HG02763 (cell line): ENCODE data around the gene KIAA1671.

Source experiments
- ATAC-seq: cut with Tn5 transposase; IDR thresholded peaks from one replicate; pipeline ENCODE4 v1.9.1; 2021; ENCODE audit warnings: mild to moderate bottlenecking, moderate library complexity; ENCODE audit not compliant: unreplicated experiment

The KIAA1671 gene

DNA sequence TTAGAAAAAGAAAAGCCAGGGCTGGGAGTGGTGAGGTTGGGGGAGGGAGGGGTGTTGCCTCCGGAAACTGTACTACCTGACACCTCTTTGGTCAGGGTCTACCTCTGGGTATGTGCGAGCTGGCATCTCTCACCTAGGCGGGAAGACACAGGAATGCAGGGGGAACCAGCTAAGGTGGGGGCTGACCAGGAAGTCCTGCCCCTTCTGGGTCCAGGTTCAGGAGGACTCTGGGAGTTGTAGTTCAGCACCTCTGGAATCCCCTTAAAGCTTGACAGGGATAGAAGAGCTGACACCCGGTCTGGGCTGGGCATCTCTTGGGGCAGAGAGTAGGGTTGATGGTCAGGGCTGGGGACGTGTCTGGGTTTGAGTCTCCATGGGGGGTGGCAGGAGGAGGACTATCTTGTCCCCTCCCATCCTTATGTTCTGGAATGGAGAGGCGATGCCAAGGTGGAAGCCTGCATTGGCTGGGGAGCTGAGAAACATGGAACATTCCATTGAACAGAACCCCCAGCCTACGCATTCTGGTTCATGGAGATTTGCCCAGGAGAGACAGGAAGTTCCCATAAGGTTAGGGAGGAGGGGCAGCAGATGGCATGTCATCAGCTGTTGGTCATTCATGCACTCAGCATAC, 2.1 kb upstream of the KIAA1671 start:
- ATAC-seq: no peak

DNA sequence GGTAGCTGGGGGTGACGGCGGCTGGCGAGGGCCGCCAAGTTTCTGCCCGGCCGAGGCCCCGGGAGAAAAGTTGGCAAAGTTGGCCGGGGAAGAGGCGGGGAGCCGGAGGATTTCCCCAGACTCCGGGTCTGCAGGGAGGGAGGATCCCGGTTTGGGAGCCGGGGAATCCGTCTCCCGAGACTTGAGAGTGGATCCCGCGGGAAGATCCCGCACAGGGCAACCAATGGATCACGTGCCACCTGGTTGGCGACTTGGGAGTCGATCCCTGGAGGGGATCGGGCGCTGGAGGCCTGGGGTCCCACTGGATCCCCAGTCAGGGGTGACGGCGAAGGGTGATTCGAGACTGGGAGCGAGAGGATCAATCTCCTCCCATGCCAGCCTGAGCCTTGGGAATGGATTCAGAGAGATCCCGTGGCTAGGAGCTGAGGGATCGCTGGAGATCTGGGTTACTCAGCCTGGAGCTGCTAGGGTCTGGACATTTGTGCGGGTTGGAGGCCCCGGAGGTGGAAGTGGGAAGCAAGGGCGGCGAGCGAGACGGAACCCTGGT, 394 bp downstream of the KIAA1671 start:
- no peak for ATAC-seq

DNA sequence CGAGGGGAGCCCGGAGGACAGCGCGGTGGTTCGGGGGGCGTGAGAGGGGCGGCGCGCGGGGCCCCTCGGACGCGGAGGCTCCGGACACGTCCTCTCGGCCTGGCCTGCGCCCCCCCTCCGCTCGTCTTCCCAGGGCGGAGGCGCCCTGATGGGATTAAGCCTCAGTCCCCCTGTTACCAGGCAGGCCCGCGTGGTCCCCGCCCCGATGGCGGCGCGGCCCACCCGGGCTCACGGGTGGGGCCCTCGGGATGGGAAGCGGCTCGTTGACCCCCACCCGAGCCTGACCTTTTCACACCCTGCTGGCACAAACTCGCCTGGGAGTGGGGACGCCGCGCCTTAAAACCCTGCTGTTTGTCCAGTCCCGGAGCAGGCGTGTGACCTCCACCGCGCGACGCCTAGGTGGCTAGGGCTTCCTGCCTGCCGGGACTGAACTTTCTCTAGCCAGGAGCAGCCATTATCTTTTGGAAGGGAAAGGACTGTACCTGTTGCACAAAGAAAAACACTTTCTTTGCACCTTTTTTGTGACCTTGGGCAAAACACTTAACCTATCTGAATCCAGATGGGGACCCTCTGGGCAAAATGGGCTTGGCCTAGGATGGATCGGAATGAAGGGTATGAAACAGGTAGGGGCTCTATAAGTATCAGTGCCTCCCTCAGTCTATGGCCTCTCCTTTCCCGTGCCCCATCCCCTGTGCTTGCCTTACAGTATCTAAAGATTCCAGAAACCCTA, 1.0 kb downstream of the KIAA1671 start:
- ATAC-seq: no peak

DNA sequence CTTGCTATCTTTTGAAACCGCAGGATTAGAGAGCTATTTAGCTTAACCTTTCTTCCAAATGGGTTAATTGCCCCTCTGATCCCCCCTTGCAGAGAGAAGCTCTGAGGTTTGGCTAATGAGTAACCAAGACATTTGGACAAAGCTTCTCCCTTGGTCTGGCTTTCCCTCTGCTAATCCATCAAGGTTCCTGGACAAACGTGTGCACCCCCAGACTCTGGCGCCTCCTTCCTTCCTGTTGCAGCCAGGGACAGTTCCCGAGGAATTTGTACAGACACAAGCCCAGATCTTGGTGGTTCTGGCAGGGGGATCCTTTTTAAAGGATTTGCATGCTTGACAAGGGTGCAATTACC, 1.6 kb downstream of the KIAA1671 start:
- no peak for ATAC-seq

DNA sequence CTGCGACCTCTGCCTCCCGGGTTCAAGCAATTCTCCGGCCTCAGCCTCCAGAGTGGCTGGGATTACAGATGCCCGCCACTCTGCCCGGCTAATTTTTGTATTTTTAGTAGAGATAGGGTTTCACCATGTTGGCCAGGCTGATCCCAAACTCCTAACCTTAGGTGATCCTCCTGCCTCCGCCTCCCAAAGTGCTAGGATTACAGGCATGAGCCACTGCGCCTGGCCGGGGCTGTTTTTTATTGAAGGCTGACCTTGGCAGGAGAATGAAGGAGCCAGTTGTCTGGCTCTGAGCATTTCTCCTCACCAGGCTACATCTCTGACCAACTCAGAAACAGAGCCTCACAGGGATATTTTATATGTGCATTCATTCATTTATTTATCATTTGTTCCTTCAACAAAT, 2.3 kb downstream of the KIAA1671 start:
- no peak for ATAC-seq

DNA sequence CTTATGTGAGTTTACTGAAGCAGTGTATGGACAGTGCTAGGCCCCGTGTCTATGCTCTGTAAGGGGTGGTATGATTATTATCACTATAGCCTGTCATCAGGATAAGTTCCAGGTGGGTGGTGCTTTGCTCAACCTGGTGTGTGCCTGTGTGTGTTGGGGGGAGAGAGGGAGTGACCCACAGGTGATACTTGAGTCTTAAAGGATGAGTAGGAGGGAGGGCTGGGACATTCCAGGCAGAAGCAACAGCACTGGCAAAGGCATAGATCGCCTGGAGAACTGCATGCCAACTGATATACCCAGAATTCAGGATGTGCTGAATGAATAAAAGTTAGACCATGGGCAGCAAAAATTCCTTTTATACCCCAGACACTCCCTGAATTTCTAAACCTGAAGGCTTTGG, 4.5 kb downstream of the KIAA1671 start:
- no peak for ATAC-seq

DNA sequence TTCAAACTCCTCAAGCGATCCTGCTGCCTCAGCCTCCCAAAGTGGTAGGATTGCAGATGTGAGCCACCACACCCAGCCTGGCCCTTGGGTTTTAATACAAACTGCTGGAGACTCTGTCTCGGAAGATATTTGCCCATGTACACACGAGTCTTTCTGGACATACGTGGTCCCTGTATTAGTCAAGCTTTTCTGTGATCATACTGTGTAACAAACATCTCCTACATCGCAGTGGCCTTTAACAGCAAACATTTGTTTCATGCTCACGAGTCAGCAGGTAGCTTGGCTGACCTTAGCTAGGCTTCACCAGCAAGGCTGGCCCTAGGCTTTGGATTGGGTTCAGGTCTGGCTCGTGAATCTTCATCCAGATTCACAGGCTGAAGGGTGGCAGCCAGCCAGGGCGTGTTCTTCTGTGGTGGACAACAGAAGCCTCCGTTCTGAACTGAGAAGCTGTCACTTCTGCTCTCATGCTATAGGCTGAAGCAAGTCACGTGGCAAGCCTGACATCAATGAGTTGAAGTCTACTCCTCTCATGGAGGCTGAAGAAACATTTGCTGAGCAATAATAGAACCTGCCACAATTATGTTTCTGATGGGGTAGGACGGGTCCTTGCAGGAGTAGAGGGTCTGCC, 8.8 kb downstream of the KIAA1671 start:
- ATAC-seq: no peak

DNA sequence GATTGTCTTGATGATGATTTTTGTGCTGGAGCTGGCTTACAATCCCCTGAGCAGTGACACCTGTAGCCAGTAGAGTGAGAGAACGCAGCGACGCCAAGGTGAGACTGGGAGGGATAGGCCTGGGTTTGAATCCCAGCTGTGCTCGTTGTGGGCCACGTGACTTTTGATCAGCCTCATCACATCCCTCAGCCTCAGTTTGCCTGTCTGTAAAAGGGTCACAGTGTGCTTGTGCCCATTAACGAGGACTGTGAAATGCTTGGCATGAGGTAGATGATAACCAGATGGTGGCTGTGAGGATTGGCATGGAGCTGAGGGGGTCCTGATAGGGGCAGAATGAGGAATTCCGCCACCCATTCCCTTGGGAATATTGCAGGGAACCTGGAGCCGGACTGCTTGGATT, 9.6 kb downstream of the KIAA1671 start:
- ATAC-seq: no peak

DNA sequence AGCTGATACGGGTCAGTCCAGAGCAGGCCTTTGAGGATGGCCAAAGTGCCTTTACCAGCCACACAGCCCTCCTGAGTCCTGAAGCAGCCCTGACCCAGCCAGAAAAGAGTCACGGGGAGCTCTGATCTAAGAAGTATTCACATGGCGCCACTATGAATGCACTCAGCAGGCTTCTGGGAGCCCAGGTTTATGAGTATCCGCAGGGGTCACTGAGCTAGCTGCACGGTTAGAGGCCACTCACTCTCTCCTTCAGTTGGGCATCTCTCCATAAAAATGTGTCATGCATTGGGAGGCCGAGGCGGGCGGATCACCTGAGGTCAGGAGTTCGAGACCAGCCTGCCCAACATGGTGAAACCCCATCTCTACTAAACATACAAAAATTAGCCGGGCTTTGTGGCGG, 10.3 kb downstream of the KIAA1671 start:
- ATAC-seq: no peak

DNA sequence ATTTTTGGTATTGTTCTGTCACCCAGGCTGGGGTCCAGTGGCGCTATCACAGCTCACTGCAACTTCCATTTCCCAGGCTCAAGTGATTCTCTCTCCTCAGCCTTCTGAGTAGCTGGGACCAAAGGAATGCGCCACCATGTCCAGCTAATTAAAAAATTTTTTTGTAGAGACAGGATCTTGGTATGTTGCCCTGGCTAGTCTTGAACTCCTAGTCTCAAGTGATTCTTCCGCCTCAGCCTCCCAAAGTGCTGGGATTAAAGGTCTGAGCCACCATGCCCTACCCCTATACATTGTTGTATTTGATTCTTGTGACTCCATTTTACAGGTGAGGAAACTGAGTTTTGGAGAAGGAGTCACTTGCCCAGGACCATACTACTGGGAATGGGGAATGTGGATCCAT, 11.9 kb downstream of the KIAA1671 start:
- no peak for ATAC-seq

DNA sequence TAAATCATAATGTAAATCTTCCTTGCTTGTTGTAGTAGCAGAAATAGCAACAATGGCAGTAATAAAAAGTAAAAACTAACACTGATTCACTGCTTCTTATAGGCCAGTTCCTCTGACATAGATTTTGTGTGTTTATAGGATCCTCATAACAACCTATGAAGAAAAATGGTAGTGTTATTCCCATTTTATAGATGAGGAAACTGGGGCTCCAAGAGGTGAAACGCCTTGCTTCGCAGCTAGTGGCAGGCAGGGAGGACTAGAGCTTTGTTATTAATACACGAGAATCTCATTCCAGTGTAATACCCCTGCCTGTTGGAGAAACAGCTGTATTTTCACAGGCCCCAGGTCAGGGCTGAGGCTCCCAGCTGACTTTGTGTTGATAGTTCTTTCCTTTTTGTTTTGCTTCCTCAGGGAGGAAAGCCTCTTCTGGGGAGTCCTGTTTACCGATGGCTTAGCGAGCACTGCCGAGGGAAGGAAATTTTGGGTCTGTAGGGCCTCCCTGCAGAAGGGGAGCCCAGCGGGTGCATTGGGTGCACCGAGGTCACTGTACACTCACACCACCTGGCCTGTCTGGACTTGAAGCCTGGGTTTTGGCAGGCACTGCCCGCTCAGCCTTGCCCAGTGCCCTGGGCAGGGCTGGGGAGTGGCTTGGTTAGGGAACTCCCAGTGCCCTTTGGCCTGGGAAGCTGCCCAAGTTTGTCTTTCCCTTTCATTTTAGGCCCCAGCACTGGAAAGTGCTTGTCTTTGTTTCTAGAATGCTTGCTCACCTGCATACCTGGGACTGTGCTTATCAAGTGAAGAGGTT, 13.5 kb downstream of the KIAA1671 start:
- ATAC-seq: no peak

DNA sequence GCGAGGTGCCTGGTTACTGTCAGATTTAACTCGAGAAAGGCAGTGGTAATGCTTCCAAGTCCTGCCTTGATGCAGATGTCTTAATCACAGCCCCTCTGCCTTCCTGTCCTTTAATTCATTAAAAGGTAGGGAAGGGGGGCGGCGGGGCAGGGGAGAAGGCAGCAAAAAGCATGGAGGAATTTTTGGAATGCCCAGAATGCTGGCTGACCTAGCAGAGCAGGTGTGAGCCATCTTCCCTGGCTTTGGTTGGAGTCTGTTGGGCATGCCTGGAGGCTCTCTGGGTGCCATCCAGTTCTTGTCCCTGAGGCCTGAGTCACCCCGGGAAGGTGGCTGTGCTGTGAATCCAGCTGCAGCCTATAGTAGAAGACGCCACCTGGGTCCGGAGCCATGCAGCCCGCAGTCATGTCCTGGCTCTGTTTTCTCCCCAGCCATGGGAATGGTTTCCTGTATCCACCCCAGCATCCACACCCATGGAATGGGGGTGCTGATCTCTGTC, 15.6 kb downstream of the KIAA1671 start:
- ATAC-seq: no peak

DNA sequence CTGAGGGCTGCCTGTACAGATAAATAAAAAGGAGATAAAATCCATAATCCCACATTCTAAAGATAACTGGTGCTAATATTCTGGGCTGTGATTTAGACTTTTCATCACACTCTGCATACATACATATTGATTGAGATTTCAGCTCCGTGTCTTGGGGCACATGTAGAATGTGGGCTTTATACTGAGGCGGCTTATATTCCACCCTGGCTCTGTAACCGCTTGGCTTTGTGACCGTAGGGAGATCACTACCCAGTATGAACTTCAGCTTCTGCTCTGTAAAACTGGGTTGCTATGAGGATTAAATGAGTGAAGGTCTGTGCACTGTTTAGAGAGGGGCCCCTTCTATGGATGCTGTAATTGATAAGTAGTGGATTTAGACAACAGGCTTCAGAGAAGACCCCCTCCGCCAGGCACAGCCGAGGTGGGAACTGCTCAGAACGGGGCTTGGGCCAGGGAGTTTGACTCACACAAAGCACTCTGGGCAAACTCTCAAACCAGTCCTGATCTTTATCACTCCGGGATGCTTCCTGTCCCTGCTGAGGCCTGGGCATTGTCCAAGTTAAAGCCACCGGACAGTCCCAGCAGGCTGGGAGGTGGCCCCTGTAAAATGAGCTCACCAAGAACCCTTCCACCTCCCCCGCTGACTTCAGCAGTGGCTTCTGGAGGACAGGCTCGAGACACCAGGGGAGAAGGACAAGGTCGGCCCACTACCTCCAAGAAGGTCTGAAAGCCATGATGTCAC, 17.2 kb downstream of the KIAA1671 start:
- ATAC-seq: no peak

DNA sequence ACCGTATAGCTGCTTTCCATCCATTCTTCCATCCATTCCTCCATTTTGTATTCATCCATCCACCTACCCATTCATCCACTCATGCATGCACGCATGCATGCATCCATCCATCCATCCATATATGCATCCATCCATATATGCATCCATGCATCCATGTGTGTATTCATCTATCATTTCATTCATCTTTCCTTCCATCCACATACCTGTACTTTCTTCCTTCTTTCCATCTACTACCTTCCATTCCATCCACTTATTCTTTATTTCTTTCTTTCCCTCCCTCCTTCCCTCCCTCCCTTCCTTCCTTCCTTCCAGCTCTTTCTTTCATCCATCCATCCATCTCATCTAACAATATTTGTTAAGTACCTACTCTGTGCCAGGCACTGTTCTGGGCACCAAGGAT, 19.9 kb downstream of the KIAA1671 start:
- no peak for ATAC-seq

DNA sequence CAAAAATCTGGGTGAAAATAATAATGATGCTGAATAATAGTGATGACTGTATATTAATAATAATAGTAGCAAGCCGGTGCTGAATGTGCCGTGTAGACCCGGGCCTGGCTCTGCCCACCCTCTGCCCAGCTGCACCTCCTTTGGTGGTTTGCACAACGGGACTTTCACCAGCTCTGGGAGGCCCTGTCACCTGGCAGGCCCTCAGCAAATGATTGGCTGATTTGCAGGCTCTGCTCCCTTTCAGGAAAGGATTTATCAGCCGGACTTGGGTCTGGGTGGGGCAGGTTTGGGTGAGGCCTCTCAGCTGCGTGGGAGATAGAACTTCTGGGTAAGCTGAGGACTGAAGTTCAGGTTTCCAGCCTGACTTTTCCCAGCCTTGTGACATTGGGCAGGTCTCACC, 21.4 kb downstream of the KIAA1671 start:
- ATAC-seq: no peak

DNA sequence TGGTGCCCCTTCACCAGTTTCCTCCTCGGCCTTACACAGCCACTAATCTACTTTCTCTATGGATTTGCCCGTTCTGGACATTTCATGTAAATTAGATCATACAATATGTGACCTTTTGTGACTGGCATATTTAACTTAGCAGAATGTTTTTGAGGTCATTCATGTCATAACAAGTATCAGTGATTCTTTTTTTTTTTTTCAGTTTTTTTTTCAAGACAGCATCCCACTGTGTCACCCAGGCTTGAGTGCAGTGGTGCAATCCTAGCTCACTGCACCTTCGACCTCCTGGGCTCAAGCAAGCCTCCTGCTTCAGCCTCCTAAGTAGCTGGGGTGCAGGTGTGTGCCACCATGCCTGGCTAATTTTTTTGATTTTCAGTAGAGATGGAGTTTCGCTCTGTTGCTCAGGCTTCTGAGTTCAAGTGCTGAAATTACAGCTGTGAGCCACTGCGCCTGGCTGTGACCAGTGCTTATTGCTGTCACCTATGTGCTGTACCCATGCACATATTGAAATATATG, 22.7 kb downstream of the KIAA1671 start:
- no peak for ATAC-seq

DNA sequence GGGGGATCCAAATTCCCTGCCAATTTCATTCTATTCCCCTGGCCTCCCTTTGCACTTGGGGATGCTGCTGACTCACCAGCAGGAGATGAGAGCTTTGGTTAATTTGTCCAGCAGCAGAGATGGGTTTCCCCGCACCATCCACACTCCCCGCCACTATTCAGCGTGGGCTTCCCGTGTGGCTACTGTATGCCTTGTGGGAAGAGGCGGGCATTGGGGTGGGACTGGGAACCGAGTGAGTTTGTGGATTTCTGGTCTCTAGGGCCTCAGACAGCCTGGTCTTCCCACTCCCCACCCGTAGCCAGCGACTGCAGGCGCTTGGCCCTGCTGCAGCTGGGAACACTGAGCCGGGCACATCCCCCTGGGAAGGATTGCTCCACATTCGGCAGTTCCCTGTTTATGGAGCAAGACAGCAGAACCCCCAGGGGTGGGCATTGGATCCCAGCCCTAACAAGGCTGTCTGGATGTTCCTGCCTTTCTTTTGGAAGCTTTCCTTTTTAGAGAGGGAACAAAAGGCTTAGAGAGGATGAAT, 23.4 kb downstream of the KIAA1671 start:
- ATAC-seq: no peak

DNA sequence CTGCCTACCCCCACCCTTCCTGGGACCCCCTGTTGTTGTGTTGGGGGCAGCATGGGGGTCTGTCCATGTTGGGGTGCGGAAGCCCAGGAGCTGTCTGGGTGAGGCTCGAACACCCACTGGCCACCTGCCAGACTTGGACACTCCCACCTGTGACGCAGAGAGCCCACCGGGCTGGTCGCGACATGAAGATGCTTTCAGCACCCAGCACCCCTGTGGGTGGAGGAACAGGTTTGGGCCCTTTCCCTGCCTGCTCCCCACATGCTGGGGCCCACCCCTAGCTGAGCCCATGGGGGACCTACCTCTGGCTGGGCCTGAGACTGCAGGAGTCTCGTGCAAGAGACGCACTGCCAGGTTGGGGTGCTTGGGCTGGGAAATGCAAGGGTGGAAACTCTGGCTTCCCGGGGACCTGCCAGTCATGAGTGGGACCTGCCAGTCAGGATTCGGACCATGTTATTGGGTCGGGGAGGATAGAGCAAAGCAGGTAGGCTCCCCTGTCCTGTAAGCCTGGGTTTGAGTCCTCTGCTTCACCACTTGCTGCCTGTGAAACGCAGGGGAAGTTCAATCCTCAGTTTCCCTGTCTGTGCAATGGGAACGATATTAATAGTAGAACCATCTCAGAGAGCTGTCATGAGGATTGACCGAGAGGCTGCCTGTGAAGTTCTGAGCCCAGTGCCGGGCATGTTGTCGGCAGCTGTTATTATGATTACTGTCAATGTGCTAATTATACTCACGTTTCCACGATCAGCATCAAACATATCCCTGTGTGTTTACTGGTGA, 24.1 kb downstream of the KIAA1671 start:
- no peak for ATAC-seq
